Glutamatergic neuron (in vitro differentiated cells): ENCODE measurements around the gene FAM3C. TPM values are rescaled to one million over a fixed set of nuclear protein-coding genes. Genes with fewer than 3 reads are reported as not detected.

Experiments used
- DNase-seq: peaks from one replicate; pipeline ENCODE4 v3.0.0; 2022
- H3K27ac Mint-ChIP-seq: one replicate; pipeline ENCODE4 v1.8.0; 2020; ENCODE audit warnings: mild to moderate bottlenecking, mixed read lengths, inconsistent platforms; ENCODE audit not compliant: unreplicated experiment
- H3K27me3 Mint-ChIP-seq: one replicate; pipeline ENCODE4 v1.8.0; 2020; ENCODE audit warnings: mild to moderate bottlenecking, moderate library complexity, mixed read lengths, inconsistent platforms; ENCODE audit not compliant: unreplicated experiment
- H3K36me3 Mint-ChIP-seq: one replicate; pipeline ENCODE4 v1.8.0; 2020; ENCODE audit warnings: mild to moderate bottlenecking, mixed read lengths, inconsistent platforms; ENCODE audit not compliant: unreplicated experiment
- H3K4me1 Mint-ChIP-seq: one replicate; pipeline ENCODE4 v1.8.0; 2020; ENCODE audit warnings: mild to moderate bottlenecking, low read depth, mixed read lengths, inconsistent platforms; ENCODE audit not compliant: unreplicated experiment
- H3K4me3 Mint-ChIP-seq: one replicate; pipeline ENCODE4 v1.8.0; 2020; ENCODE audit warnings: mild to moderate bottlenecking, mixed read lengths, inconsistent platforms; ENCODE audit not compliant: unreplicated experiment
- H3K9me3 Mint-ChIP-seq: one replicate; pipeline ENCODE4 v1.8.0; 2020; ENCODE audit warnings: mild to moderate bottlenecking, moderate library complexity, mixed read lengths, inconsistent platforms; ENCODE audit not compliant: unreplicated experiment
- total RNA-seq: library from RNA; stranded (reverse); fragmentation: NEBNext Ultra II Directional; extraction: Animal tissue kit (Norgen Biotek cat#: 25700); gene quantifications from one replicate; pipeline ENCODE4 v1.2.1, GENCODE V29; 2021; ENCODE audit not compliant: unreplicated experiment
- TF ChIP-seq, protein P1 (sequence below): fragments of 200-600 bp; sonication (generic); IDR thresholded peaks from one replicate; pipeline ENCODE4 v1.5.0; 2021; ENCODE audit not compliant: partially characterized antibody, unreplicated experiment

Gene FAM3C
- total RNA-seq, 1 donor from 2014 or later: 19.9 TPM

DNA sequence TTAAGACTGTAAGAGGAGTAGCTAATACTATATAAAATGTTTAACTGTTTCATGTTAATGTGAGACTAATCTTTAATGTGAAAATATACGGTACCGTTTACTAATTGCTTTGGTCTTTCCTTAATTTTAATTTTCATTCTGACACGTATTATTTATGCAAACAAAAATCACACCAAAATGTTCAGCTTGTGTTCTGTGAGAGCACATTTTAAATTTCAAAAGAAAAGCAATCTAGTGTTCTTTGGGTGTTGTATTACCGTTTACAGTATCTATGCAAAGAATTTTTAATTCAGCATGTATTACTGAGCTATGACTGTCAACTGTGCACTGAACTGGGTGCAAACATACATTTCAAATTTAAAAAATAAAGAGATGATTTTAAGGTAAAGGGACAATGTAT is 65.1 kb downstream of the FAM3C start:
- Mint-ChIP-seq H3K27ac (no peak overlapping the region), H3K4me1 (peaks cover 3% of the 10 kb centered on the region), H3K4me3 (no peak overlapping the region), H3K36me3 (no peaks in the 10 kb centered on the region), H3K27me3 (peaks cover 6% of the 10 kb centered on the region), H3K9me3 (peaks cover 2% of the 10 kb centered on the region)
- no peak for DNase-seq
- TF ChIP-seq, protein P1, sequence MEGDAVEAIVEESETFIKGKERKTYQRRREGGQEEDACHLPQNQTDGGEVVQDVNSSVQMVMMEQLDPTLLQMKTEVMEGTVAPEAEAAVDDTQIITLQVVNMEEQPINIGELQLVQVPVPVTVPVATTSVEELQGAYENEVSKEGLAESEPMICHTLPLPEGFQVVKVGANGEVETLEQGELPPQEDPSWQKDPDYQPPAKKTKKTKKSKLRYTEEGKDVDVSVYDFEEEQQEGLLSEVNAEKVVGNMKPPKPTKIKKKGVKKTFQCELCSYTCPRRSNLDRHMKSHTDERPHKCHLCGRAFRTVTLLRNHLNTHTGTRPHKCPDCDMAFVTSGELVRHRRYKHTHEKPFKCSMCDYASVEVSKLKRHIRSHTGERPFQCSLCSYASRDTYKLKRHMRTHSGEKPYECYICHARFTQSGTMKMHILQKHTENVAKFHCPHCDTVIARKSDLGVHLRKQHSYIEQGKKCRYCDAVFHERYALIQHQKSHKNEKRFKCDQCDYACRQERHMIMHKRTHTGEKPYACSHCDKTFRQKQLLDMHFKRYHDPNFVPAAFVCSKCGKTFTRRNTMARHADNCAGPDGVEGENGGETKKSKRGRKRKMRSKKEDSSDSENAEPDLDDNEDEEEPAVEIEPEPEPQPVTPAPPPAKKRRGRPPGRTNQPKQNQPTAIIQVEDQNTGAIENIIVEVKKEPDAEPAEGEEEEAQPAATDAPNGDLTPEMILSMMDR: no peak

DNA sequence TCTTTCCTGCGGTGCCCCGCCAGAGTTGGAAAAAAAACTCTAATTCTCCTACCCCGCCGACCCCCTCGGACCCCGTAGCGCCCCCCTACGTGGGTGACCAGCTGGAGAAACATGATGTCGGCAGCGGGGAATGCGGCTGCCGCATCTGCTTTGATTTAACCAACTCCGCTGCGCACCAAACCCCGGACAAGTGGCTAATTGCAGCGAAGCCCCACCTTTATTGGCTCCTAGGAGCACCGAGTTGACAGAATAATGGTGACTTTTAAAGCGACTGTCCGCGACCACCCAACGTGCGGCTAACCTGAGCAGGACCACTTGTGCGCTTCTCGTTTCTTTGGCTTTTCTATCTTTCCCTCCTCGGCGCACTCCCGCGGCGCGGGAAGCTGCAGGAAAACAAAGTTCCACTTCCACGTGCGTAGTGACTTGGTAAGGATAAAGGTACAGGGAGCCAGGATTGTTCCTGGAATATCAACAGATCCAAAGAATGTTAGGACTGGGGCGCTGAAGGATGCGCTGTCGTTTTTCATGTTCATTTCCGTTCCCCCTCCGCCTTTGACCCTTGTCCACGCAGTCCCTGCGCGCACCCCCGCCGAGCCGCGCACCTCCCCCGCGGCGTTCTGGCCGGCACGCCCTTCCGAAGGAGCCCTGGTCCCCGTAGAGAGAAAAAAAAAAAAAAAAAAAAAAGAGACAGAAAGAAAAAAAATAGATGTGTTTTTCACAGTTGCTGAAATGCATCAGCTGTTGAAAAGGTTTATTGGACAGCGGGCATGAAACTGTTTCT is 65.9 kb downstream of the FAM3C start:
- TF ChIP-seq, protein P1: no peak
- Mint-ChIP-seq H3K9me3 (peaks cover 2% of the 10 kb centered on the region), H3K27me3 (peaks cover 6% of the 10 kb centered on the region), H3K4me3 (peak overlapping the region; percentile 92), H3K27ac (no peak overlapping the region), H3K36me3 (no peaks in the 10 kb centered on the region), H3K4me1 (peaks cover 3% of the 10 kb centered on the region)
- DNase-seq: peak; percentile 35

DNA sequence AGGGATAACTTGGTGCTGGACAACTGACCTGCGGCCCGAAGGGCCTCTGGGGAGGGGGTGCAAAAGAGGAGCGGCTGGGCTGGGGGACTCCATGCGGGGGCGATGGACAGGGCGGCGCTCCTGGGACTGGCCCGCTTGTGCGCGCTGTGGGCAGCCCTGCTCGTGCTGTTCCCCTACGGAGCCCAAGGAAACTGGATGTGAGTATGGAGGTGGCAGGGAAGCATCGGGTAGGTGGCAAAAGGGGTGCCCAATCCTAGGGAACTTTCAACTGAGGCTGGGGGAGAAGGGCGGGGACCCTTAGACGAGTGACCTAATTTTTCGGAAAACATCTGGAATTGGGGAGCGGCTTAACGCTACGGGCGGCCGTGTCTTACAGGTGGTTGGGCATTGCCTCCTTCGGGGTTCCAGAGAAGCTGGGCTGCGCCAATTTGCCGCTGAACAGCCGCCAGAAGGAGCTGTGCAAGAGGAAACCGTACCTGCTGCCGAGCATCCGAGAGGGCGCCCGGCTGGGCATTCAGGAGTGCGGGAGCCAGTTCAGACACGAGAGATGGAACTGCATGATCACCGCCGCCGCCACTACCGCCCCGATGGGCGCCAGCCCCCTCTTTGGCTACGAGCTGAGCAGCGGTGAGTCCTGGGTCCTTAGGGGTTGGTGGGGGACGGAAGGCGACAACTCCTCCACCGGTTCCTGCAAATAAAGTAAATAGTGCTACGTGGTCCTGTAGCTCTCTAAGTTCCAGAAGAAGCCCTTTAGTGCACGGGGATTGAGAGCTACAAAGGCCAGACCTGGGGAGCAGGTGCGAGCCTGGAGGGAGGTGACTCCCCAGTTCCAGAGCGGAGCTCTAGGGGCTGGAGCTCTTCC is 66.7 kb downstream of the FAM3C start:
- TF ChIP-seq, protein P1: no peak
- H3K27me3 Mint-ChIP-seq: peaks cover 6% of the 10 kb centered on the region
- DNase-seq: peak; percentile 54
- peaks cover 3% of the 10 kb centered on the region for H3K4me1 Mint-ChIP-seq
- peak overlapping the region; percentile 92 for H3K4me3 Mint-ChIP-seq
- H3K27ac Mint-ChIP-seq: no peak overlapping the region
- H3K36me3 Mint-ChIP-seq: no peaks in the 10 kb centered on the region
- peaks cover 2% of the 10 kb centered on the region for H3K9me3 Mint-ChIP-seq

DNA sequence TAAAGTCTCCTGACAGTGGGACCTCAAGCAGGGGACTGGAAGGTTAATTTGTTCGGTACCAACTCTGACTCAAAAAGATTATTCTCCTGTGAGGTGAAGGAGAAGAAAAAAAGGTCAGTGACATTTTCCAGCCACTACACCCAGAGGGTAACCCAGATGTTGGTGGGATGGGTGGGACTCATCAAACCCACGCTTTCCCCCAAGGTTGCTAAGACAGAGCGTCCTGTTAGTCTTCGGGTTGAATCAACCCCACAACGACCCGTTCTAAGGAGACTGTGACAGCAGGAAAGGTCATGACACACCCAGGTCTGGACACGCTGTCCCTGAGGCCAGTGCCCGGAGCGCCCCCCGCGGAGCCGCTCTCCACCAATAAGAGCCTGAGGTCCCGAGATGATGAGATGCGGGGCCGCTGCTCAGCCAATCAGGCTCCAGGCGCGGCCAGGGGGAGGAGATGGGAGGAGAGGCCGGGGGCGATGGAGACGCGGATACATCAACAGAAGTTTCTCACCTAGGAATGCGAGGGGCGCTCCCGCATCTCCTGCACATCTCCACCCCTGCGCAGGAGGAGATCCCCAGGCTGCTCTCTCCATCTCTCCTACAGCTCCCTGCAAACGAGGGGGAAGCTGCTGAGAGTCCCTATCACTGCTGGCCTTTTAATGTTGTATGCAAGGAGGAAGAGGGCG is 67.5 kb downstream of the FAM3C start, which contains the start of gene WNT16:
Gene WNT16 (plus strand): TSS at position 493 of the 683 bp plus-strand sequence. CDS start 293 bp downstream, outside the sequence.
- DNase-seq: peak; percentile 69
- TF ChIP-seq, protein P1: no peak
- H3K27ac Mint-ChIP-seq: no peak within 1 kb of the TSS
- peaks cover 3% of the 10 kb centered on the region for H3K4me1 Mint-ChIP-seq
- H3K9me3 Mint-ChIP-seq: peaks cover 2% of the 10 kb centered on the region
- no peaks in the 10 kb centered on the region for H3K36me3 Mint-ChIP-seq
- peak within 1 kb of the TSS; percentile 92 for H3K4me3 Mint-ChIP-seq
- peaks cover 6% of the 10 kb centered on the region for H3K27me3 Mint-ChIP-seq
